ENCODE data around the gene CHCHD6.

- TF ChIP-seq, protein P1, sequence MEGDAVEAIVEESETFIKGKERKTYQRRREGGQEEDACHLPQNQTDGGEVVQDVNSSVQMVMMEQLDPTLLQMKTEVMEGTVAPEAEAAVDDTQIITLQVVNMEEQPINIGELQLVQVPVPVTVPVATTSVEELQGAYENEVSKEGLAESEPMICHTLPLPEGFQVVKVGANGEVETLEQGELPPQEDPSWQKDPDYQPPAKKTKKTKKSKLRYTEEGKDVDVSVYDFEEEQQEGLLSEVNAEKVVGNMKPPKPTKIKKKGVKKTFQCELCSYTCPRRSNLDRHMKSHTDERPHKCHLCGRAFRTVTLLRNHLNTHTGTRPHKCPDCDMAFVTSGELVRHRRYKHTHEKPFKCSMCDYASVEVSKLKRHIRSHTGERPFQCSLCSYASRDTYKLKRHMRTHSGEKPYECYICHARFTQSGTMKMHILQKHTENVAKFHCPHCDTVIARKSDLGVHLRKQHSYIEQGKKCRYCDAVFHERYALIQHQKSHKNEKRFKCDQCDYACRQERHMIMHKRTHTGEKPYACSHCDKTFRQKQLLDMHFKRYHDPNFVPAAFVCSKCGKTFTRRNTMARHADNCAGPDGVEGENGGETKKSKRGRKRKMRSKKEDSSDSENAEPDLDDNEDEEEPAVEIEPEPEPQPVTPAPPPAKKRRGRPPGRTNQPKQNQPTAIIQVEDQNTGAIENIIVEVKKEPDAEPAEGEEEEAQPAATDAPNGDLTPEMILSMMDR (IDR thresholded peaks at IDR 0.05), result no peak
- TF ChIP-seq ELF4 (CRISPR knock-in tag; IDR thresholded peaks at IDR 0.05; ENCODE audit: low read depth) (no peak), MXD4 (CRISPR knock-in tag; IDR thresholded peaks at IDR 0.05; ENCODE audit: borderline replicate concordance) (no peak), SP1 (CRISPR knock-in tag; conservative IDR thresholded peaks at IDR 0.05) (no peak), ZNF425 (CRISPR knock-in tag; conservative IDR thresholded peaks at IDR 0.05) (no peak), ESRRA (CRISPR knock-in tag; IDR thresholded peaks at IDR 0.05; ENCODE audit: borderline replicate concordance) (no peak), FOXK1 (CRISPR knock-in tag; IDR thresholded peaks at IDR 0.05) (no peak), NR1H2 (CRISPR knock-in tag; IDR thresholded peaks at IDR 0.05) (no peak), ARID4B (CRISPR knock-in tag; IDR thresholded peaks at IDR 0.05; ENCODE audit: borderline replicate concordance) (no peak), IRF2 (CRISPR knock-in tag; IDR thresholded peaks at IDR 0.05; ENCODE audit: borderline replicate concordance, low read depth) (no peak), FOXP1 (CRISPR knock-in tag; IDR thresholded peaks at IDR 0.05; ENCODE audit: borderline replicate concordance) (no peak)
- TF ChIP-seq, protein P2, sequence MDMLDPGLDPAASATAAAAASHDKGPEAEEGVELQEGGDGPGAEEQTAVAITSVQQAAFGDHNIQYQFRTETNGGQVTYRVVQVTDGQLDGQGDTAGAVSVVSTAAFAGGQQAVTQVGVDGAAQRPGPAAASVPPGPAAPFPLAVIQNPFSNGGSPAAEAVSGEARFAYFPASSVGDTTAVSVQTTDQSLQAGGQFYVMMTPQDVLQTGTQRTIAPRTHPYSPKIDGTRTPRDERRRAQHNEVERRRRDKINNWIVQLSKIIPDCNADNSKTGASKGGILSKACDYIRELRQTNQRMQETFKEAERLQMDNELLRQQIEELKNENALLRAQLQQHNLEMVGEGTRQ (CRISPR knock-in tag; IDR thresholded peaks at IDR 0.05), result no peak
Measured at GRCh38 chr3:126994661-126995245, 290.7 kb downstream of the CHCHD6 start.

Data from WTC11 (cell line).